GM12801 (cell line): ENCODE data around the gene PTPN21.

Experiments
- TF ChIP-seq, protein P1 (sequence below): IDR thresholded peaks from one replicate; pipeline ENCODE4 v1.5.1; 2011; ENCODE audit warnings: control low read depth; ENCODE audit not compliant: insufficient read length; ENCODE audit errors: extremely low read depth

Gene PTPN21

DNA sequence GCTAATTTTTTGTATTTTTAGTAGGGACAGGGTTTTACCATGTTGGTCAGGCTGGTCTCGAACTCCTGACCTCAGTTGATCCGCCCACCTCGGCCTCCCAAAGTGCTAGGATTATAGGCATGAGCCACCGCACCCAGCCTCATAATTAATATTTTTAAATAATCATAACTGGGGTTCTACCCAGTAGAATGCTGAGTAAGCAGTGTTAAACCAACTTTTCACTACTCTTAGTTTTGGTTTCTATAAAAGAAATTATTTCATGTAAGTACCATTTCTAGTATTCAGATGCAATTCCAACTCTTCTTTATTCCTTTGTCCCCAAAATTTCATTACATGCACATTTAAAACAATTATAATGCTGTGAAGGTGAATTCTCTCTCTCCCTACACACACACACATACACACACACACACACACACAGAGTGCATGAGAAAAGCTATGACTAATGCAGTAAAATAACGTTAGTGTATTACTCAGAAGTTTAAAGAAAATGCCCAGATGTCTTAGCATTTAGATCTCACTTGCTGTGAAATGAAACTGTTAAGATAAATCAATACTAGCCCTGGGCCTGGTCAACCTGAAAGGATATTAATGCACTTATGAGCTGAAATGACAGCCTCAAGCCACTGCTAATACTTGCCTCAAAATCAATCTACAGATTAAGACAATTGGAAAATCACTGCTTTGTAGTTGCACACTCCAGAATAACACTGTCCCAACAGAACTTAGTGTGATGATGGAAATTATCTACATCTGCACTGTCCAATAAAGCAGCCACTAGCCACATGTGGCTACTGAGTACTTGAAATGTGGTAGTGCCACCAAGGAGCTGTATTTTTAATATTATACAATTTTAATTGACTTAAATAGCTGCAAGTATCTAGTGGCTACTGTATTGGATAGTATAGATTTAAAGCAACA is 36.0 kb downstream of the PTPN21 start:
- TF ChIP-seq, protein P1, sequence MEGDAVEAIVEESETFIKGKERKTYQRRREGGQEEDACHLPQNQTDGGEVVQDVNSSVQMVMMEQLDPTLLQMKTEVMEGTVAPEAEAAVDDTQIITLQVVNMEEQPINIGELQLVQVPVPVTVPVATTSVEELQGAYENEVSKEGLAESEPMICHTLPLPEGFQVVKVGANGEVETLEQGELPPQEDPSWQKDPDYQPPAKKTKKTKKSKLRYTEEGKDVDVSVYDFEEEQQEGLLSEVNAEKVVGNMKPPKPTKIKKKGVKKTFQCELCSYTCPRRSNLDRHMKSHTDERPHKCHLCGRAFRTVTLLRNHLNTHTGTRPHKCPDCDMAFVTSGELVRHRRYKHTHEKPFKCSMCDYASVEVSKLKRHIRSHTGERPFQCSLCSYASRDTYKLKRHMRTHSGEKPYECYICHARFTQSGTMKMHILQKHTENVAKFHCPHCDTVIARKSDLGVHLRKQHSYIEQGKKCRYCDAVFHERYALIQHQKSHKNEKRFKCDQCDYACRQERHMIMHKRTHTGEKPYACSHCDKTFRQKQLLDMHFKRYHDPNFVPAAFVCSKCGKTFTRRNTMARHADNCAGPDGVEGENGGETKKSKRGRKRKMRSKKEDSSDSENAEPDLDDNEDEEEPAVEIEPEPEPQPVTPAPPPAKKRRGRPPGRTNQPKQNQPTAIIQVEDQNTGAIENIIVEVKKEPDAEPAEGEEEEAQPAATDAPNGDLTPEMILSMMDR, result no peak

DNA sequence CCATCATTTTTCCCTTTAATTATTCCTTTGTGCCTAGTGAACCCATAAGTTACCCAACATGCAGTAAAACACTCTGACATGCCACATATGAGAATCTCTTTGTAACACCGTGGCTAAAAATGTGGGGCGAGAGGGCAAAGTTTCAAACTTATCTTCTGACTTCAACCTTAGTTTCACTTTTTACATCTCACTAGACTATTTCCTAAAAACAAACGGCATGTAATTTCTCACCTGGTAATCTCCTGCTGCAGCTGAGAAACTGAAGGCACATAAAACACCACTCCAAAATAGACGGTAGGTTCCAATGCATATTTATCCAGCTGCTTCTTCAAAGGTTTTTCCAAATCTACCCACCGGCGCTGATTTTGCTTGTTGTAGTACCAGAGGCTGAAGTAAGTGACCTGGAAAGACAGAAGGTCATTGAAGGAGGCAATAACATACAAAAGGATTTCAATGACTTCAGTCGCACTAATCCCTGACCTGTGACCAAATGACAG is 37.9 kb downstream of the PTPN21 start:
- TF ChIP-seq, protein P1, result no peak

- TF ChIP-seq, protein P1, result no peak
Measured at GRCh38 chr14:88515499-88516221, 39.1 kb downstream of the PTPN21 start.

GRCh38 chr14:88507208-88507607 is 47.6 kb downstream of the PTPN21 start:
- TF ChIP-seq, protein P1, result no peak

DNA sequence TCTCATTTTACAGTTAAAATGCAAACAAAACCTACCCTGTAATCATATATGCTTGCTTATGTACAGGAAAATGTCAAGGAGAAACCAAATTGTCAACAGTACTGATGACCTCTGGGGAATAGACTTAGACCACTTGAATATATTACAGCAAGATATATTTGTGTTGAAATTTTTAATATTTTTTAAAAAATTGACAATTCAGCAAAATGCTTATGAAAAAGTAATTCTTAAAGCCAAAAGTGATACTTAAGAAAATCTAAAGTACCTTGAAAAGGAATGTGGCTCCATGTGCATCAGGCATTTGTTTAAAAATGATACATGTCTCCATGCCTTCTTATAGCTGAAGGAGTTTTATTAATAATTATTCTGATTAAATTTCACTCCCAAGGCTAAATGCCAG is 49.2 kb downstream of the PTPN21 start:
- TF ChIP-seq, protein P1, result no peak

DNA sequence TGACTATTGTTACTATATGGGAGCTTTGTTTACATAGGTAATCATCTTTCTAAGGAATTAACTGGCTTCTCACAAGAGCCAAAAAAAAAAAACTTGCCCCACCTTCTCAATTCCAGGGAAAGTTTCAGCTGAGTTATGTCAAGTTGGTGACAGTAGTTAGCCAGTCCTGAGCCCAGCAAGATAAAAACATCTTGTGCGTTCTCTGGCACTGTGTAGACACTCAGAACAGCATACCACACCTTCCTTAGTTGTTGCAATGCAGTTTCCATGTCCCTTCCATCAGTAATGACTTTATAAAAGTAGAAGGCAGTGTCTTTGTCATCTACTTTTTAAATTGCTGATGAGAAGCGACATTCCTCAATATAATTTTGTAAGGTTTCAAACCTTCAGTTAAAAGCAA is 50.2 kb downstream of the PTPN21 start:
- TF ChIP-seq, protein P1, result no peak

GRCh38 chr14:88503754-88504406 is 50.9 kb downstream of the PTPN21 start:
- TF ChIP-seq, protein P1, result no peak
